GM12878 (cell line): ENCODE measurements around the gene CD83. TPM values are rescaled to one million over a fixed set of nuclear protein-coding genes. Genes with fewer than 3 reads are reported as not detected.

Source experiments
- ATAC-seq: fragments of 200-7000 bp; cut with Tn5 transposase; 3 replicates; pipeline ENCODE4 v1.9.1; 2020; ENCODE audit warnings: mild to moderate bottlenecking, moderate library complexity
- BruUV-seq: library from RNA; stranded (reverse); fragments of 400-500 nt; replicated peaks from 2 replicates; lab custom pipeline; 2021; lab: Mats Ljungman, UMichigan
- CTCF ChIA-PET: fragments of 300-600 bp; sonication (Branson Sonifier 250); formaldehyde crosslinking; extraction: SDS; loops from one replicate; lab custom pipeline; 2021; ENCODE audit warnings: inconsistent platforms; lab: Yijun Ruan, JAX
- POLR2A ChIA-PET: fragments of 350-600 bp; formaldehyde crosslinking; extraction: SDS; loops from one replicate; lab custom pipeline; 2021; ENCODE audit warnings: inconsistent platforms; lab: Charles Lee
- RAD21 ChIA-PET: fragments of 300-600 bp; sonication (Branson Sonifier 250); formaldehyde crosslinking; loops from one replicate; lab custom pipeline; 2023; ENCODE audit warnings: antibody characterized with exemption; ENCODE audit not compliant: unreplicated experiment; lab: Charles Lee
- SMC1A ChIA-PET: fragments of 300-600 bp; sonication (Branson Sonifier 250); formaldehyde crosslinking; loops from one replicate; lab custom pipeline; 2023; ENCODE audit not compliant: unreplicated experiment, uncharacterized antibody; lab: Charles Lee
- DNase-seq: peaks from one replicate; pipeline ENCODE4 v3.0.0-alpha.2; 2011; ENCODE audit warnings: low read depth, low spot score
- FAIRE-seq: peaks from 3 replicates; lab custom pipeline; 2011; peaks lifted over from hg19 to GRCh38; lab: Jason Lieb, UNC
- H2AFZ ChIP-seq: 2 replicates; pipeline ENCODE4 v1.6.0; 2011; ENCODE audit warnings: low read depth, low read length, control low read depth; ENCODE audit not compliant: control insufficient read depth
- H3K27ac ChIP-seq: 2 replicates; pipeline ENCODE4 v1.5.1; 2011; ENCODE audit warnings: control low read depth; ENCODE audit not compliant: control insufficient read depth, insufficient read depth
- H3K27me3 ChIP-seq, 2 experiments: replicated peaks in 1 of 2; 2 replicates each; pipeline versions ENCODE4 v1.6.0 to v1.6.1; 2011; ENCODE audit warnings: low read length in 1 of 2; ENCODE audit not compliant: control insufficient read depth in 2 of 2, insufficient read depth in 2 of 2
- H3K36me3 ChIP-seq, 2 experiments: 2 replicates each; pipeline ENCODE4 v1.5.1; 2011; ENCODE audit warnings: low read length in 1 of 2; ENCODE audit not compliant: control insufficient read depth in 2 of 2, insufficient read depth in 2 of 2
- H3K4me1 ChIP-seq: 2 replicates; pipeline ENCODE4 v1.6.1; 2011; ENCODE audit warnings: mild to moderate bottlenecking, low read length, moderate library complexity, mixed read lengths; ENCODE audit not compliant: control insufficient read depth, insufficient read depth
- H3K4me2 ChIP-seq: 2 replicates; pipeline ENCODE4 v1.6.0; 2011; ENCODE audit warnings: control low read depth; ENCODE audit not compliant: control insufficient read depth, insufficient read depth
- H3K4me3 ChIP-seq: fragments of 200-600 bp; sonication (generic); 2 replicates; pipeline ENCODE4 v1.5.1; 2016
- H3K79me2 ChIP-seq: 2 replicates; pipeline ENCODE4 v1.6.0; 2011; ENCODE audit warnings: low read length; ENCODE audit not compliant: control insufficient read depth, insufficient read depth
- H3K9ac ChIP-seq: 2 replicates; pipeline ENCODE4 v1.8.0; 2011; ENCODE audit warnings: low read length, control low read depth, mixed read lengths; ENCODE audit not compliant: control insufficient read depth, insufficient read depth
- H3K9me3 ChIP-seq: replicated peaks from 3 replicates; pipeline ENCODE4 v1.5.1; 2011; ENCODE audit warnings: mild to moderate bottlenecking, low read length; ENCODE audit not compliant: control insufficient read depth, insufficient read depth
- H4K20me1 ChIP-seq: 2 replicates; pipeline ENCODE4 v1.6.0; 2011; ENCODE audit not compliant: control insufficient read depth, insufficient read depth
- ATF3 ChIP-seq: IDR thresholded peaks from 2 replicates; pipeline ENCODE4 v1.6.1; 2011; ENCODE audit warnings: low read depth, mild to moderate bottlenecking, low read length, moderate library complexity, borderline replicate concordance; ENCODE audit errors: extremely low read depth
- BHLHE40 ChIP-seq, 2 experiments: fragments of 450-650 bp in 1 of 2; IDR thresholded peaks; 2 replicates each; pipeline ENCODE4 v1.6.1; 2011 to 2017; ENCODE audit warnings: low read depth in 2 of 2, borderline replicate concordance in 1 of 2, improper control_type of control experiment in 1 of 2, low read length in 1 of 2, mild to moderate bottlenecking in 1 of 2
- CREM ChIP-seq: IDR thresholded peaks from 2 replicates; pipeline ENCODE4 v1.6.1; 2014; ENCODE audit warnings: antibody characterized with exemption, low read depth
- EED ChIP-seq: sonication (generic); IDR thresholded peaks from 2 replicates; pipeline ENCODE4 v1.6.1; 2016; ENCODE audit warnings: antibody characterized with exemption, low read depth
- HDAC2 ChIP-seq: fragments of 200-600 bp; sonication (generic); IDR thresholded peaks from 2 replicates; pipeline ENCODE4 v1.6.1; 2017
- MAX ChIP-seq: IDR thresholded peaks from 2 replicates; pipeline ENCODE4 v1.6.1; 2012; ENCODE audit warnings: low read depth, low read length, improper control_type of control experiment
- RAD51 ChIP-seq: fragments of 450-650 bp; IDR thresholded peaks from 2 replicates; pipeline ENCODE4 v1.6.1; 2016; ENCODE audit warnings: moderate library complexity, mild to moderate bottlenecking, inconsistent platforms
- SIN3A ChIP-seq: IDR thresholded peaks from 2 replicates; pipeline ENCODE4 v1.6.1; 2012; ENCODE audit warnings: low read depth, low read length, improper control_type of control experiment
- TAF1 ChIP-seq: IDR thresholded peaks from 2 replicates; pipeline ENCODE4 v1.6.1; 2011; ENCODE audit warnings: mild to moderate bottlenecking, low read depth, low read length, borderline replicate concordance
- WGBS: methylation state at CpG from one replicate; pipeline ENCODE4 v1.1.6; 2016; ENCODE audit warnings: low lambda C conversion rate; ENCODE audit not compliant: insufficient replicate concordance, insufficient coverage; ENCODE audit errors: missing lambda C conversion rate; 5-methylcytosine and 5-hydroxymethylcytosine counted together
- in situ Hi-C: fragments of 300-500 bp; cut with MboI; formaldehyde crosslinking; loops from 9 replicates; pipeline ENCODE4 v1.14.3; 2018; ENCODE audit warnings: mixed read lengths
- intact Hi-C: fragments of 100-400 bp; cut with micrococcal nuclease; formaldehyde crosslinking; loops from one replicate; pipeline ENCODE4 v1.14.2; 2022; ENCODE audit not compliant: unreplicated experiment
- polyA plus RNA-seq, 11 experiments: library from polyadenylated mRNA; depleted of rRNA in 4 of 11; unstranded in 6 of 11; stranded (reverse) in 5 of 11; fragments of >200 nt; fragmentation: Nextera tagmentation in 4 of 11; fragmentation: Illumina TruSeq in 1 of 11; extraction: Ambion mirVana in 4 of 11; extraction: Trizol in 1 of 11; gene quantifications; 1 replicate in 1 of 11; 2 replicates in 10 of 11; pipeline versions ENCODE4 v1.2.1 to v1.2.3, GENCODE V29; 2011 to 2016; ENCODE audit warnings: inconsistent platforms in 2 of 11, missing spikeins in 2 of 11, low read depth in 1 of 11
- total RNA-seq, 4 experiments: library from RNA; depleted of rRNA in 3 of 4; stranded (reverse); fragments of >200 nt in 3 of 4; fragmentation: Illumina TruSeq in 1 of 4; extraction: Trizol in 1 of 4; gene quantifications; 2 replicates each; pipeline versions ENCODE4 v1.2.1 to v1.2.3, GENCODE V29; 2013 to 2021

Gene CD83
- total and polyA plus RNA-seq, 10 of the 15 experiments (the other 5 are each of a cell fraction or from before 2014, with no cell fraction given) = 76.1 to 174 (median 129) TPM

GRCh38 chr6:14144678-14145113 lies 27.1 kb downstream of the CD83 start (continued):
- TF ChIP-seq BHLHE40 (IDR thresholded peaks at IDR 0.05; ENCODE audit: borderline replicate concordance in 1 of 2, low read depth in 2 of 2, low read length in 1 of 2) = 0 out of 4 replicates have a peak, but pooled peaks of 1 of the 2 experiments have one; percentile 32
- no peak for TF ChIP-seq EED
- no peak for TF ChIP-seq TAF1
- 0 out of 2 replicates have a peak, but pooled peaks have one; percentile 36 for TF ChIP-seq MAX
- TF ChIP-seq ATF3 = no peak
- no peak for TF ChIP-seq HDAC2
- TF ChIP-seq RAD51 = no peak
- TF ChIP-seq CREM = no peak

GRCh38 chr6:14146506-14147096 lies 29.0 kb downstream of the CD83 start:
- no peak for TF ChIP-seq SIN3A
- in situ Hi-C loops = no loop called here

More at GRCh38 chr6:14146506-14147096, 29.0 kb downstream of the CD83 start:
- Histone ChIP-seq H3K9ac (no peak overlapping the region), H3K9me3 (no peaks in the 10 kb centered on the region), H3K4me2 (no peak overlapping the region), H2AFZ (no peak overlapping the region), H3K4me3 (no peak overlapping the region), H3K27me3 (no peaks in the 10 kb centered on the region), H3K79me2 (no peaks in the 10 kb centered on the region), H3K4me1 (peaks cover 7% of the 10 kb centered on the region; the same call in 1 of the 2 replicates), H4K20me1 (no peaks in the 10 kb centered on the region), H3K27ac (no peak overlapping the region), H3K36me3 (no peaks in the 10 kb centered on the region; a peak in 1 of 4 replicates)
- RAD21 ChIA-PET = interaction anchor here (1.0 to 1.1 kb wide), 2 partner anchors 80 to 236 kb away, joined by 4 to 5 read pairs; no protein-coding TSS in a partner anchor
- intact Hi-C loops = loop anchor here (10.0 kb wide), 1 partner anchor 352 kb away; no protein-coding TSS in a partner anchor
- CTCF ChIA-PET = interaction anchor here (1.8 to 15.4 kb wide), 6 partner anchors 9 to 236 kb away, joined by 6 to 204 read pairs (median 92); no protein-coding TSS in a partner anchor
- ATAC-seq (no peak), DNase-seq (no peak), FAIRE-seq (no peak)
- 86% methylated on average over 10 of the region's 10 CpGs for WGBS
- BruUV-seq = no TSS peak
- SMC1A ChIA-PET = interaction anchor here (0.9 to 5.7 kb wide), 7 partner anchors 36 to 110 kb away, joined by 3 to 23 read pairs (median 3); no protein-coding TSS in a partner anchor
- POLR2A ChIA-PET = no interaction called here
